SK-N-SH (cell line): ENCODE measurements around the gene CSNK1G2.

ENCODE experiments used
- EZH2phosphoT487 ChIP-seq: fragments of 200-600 bp; sonication (generic); IDR thresholded peaks from 2 replicates; pipeline ENCODE4 v1.6.1; 2017; ENCODE audit warnings: low read depth, mixed run types, mild to moderate bottlenecking, antibody characterized with exemption, moderate library complexity, borderline replicate concordance
- FOSL2 ChIP-seq: IDR thresholded peaks from 2 replicates; pipeline ENCODE4 v1.4.0; 2012; ENCODE audit warnings: low read depth, mild to moderate bottlenecking, moderate library complexity, borderline replicate concordance
- FOXJ3 ChIP-seq: sonication (generic); formaldehyde crosslinking; IDR thresholded peaks from 2 replicates; pipeline ENCODE4 v1.5.1; 2020; ENCODE audit warnings: mild to moderate bottlenecking, missing genetic modification reagents
- FOXM1 ChIP-seq: IDR thresholded peaks from 2 replicates; pipeline ENCODE4 v1.4.0; 2012; ENCODE audit warnings: low read depth, mild to moderate bottlenecking
- GABPA ChIP-seq: IDR thresholded peaks from 2 replicates; pipeline ENCODE4 v1.4.0; 2012; ENCODE audit warnings: low read depth, mild to moderate bottlenecking
- POLR2AphosphoS5 ChIP-seq: IDR thresholded peaks from 2 replicates; pipeline ENCODE4 v1.6.1; 2012; ENCODE audit warnings: low read depth, low read length
- RCOR1 ChIP-seq: fragments of 150-350 bp; IDR thresholded peaks from 2 replicates; pipeline ENCODE4 v1.6.1; 2017; ENCODE audit warnings: antibody characterized with exemption, low read length
- RXRA ChIP-seq: IDR thresholded peaks from 2 replicates; pipeline ENCODE4 v1.4.0; 2012; ENCODE audit warnings: low read depth, mild to moderate bottlenecking, borderline replicate concordance
- SMC3 ChIP-seq: IDR thresholded peaks from 2 replicates; pipeline ENCODE4 v1.6.1; 2012; ENCODE audit warnings: low read depth, low read length, improper control_type of control experiment
- TF ChIP-seq, protein P1 (sequence below): fragments of 200-600 bp; sonication (generic); IDR thresholded peaks from 2 replicates; pipeline ENCODE4 v1.6.1; 2017; ENCODE audit warnings: antibody characterized with exemption, mild to moderate bottlenecking, moderate library complexity
- TF ChIP-seq, protein P2 (sequence below): fragments of 150-350 bp; IDR thresholded peaks from 2 replicates; pipeline ENCODE4 v1.6.1; 2017; ENCODE audit warnings: antibody characterized with exemption, low read length, low read depth, borderline replicate concordance
- TF ChIP-seq, protein P3 (sequence below): IDR thresholded peaks from 2 replicates; pipeline ENCODE4 v1.4.0; 2012; ENCODE audit warnings: low read depth, borderline replicate concordance

DNA sequence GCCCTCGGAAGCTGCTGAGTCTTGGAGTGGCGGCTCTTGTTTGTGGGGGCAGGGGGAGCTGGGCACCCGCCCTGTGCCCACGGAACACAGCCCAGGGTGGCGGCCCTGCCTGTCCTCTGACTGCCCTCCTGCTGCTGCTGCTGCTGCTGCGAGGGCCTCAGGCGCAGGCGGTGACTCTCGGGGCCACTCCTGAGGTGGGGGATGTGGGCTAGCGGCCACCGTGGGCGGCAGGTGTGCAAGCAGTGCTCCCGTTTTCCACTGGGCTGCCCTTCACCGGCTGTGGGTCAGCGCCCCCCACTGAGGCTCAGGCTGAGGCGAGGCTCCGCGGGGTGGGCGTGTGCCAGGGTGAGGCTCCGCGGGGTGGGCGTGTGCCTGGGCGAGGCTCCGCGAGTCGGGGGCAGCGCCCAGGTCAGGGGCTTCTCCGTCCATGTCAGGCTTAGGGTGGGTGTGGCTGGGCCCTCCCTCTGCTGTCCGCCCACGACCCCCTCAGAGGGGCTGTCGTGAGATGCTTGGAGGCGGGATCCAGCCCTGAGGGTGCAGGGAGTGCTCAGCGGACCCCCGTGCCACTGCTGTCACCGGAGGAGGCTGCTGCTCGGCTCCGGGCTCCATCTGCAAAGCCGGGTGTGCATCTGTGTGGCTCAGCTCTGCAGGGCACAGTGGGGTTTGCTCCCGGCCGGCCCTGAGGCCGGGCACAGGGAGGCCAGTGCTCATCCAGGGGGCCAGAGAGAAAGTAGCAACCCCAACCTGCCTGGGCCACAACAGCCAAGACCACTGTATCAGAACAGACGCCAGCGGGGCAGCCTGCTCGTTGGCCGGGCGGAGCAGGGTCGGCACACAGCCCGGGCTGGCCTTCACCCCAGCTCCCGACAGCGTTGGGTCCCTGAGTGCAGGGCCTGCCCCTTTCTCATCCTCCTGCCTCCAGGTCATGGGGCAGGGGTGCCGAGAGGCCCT, 14.5 kb downstream of the CSNK1G2 start:
- TF ChIP-seq, protein P1, sequence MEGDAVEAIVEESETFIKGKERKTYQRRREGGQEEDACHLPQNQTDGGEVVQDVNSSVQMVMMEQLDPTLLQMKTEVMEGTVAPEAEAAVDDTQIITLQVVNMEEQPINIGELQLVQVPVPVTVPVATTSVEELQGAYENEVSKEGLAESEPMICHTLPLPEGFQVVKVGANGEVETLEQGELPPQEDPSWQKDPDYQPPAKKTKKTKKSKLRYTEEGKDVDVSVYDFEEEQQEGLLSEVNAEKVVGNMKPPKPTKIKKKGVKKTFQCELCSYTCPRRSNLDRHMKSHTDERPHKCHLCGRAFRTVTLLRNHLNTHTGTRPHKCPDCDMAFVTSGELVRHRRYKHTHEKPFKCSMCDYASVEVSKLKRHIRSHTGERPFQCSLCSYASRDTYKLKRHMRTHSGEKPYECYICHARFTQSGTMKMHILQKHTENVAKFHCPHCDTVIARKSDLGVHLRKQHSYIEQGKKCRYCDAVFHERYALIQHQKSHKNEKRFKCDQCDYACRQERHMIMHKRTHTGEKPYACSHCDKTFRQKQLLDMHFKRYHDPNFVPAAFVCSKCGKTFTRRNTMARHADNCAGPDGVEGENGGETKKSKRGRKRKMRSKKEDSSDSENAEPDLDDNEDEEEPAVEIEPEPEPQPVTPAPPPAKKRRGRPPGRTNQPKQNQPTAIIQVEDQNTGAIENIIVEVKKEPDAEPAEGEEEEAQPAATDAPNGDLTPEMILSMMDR, result no peak
- TF ChIP-seq RCOR1 (no peak), RXRA (no peak), SMC3 (no peak), FOXM1 (no peak), GABPA (no peak), FOXJ3 (CRISPR knock-in tag) (no peak), POLR2AphosphoS5 (no peak), FOSL2 (no peak), EZH2phosphoT487 (no peak)
- TF ChIP-seq, protein P2, sequence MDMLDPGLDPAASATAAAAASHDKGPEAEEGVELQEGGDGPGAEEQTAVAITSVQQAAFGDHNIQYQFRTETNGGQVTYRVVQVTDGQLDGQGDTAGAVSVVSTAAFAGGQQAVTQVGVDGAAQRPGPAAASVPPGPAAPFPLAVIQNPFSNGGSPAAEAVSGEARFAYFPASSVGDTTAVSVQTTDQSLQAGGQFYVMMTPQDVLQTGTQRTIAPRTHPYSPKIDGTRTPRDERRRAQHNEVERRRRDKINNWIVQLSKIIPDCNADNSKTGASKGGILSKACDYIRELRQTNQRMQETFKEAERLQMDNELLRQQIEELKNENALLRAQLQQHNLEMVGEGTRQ, result no peak
- TF ChIP-seq, protein P3, sequence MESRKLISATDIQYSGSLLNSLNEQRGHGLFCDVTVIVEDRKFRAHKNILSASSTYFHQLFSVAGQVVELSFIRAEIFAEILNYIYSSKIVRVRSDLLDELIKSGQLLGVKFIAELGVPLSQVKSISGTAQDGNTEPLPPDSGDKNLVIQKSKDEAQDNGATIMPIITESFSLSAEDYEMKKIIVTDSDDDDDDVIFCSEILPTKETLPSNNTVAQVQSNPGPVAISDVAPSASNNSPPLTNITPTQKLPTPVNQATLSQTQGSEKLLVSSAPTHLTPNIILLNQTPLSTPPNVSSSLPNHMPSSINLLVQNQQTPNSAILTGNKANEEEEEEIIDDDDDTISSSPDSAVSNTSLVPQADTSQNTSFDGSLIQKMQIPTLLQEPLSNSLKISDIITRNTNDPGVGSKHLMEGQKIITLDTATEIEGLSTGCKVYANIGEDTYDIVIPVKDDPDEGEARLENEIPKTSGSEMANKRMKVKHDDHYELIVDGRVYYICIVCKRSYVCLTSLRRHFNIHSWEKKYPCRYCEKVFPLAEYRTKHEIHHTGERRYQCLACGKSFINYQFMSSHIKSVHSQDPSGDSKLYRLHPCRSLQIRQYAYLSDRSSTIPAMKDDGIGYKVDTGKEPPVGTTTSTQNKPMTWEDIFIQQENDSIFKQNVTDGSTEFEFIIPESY, result no peak
